Occipital lobe (tissue), 2 donors: ENCODE measurements around the gene ALDH1L1. TPM values are rescaled to one million over a fixed set of nuclear protein-coding genes. Genes with fewer than 3 reads are reported as not detected.

Experiments
- DNase-seq: peaks from one replicate; lab custom pipeline; 2025; lab: John Stamatoyannopoulos, UW
- total RNA-seq: library from RNA; depleted of rRNA; stranded (reverse); fragments of >200 nt; gene quantifications from one replicate; pipeline ENCODE4 v1.2.3, GENCODE V29; 2014

ALDH1L1 gene
- 2.7 TPM for total RNA-seq

GRCh38 chr3:126180477-126181397 is at the start of gene ALDH1L1:
TSS of gene ALDH1L1 (minus strand) at chr3:126180586. CDS start at chr3:126160979, 19,607 bp downstream.
- DNase-seq, result peak; percentile 72

GRCh38 chr3:126226374-126226773 is 46.0 kb upstream of the ALDH1L1 start:
- no peak for DNase-seq

- no peak for DNase-seq
These were observed 36.0 kb upstream of the ALDH1L1 start for GRCh38 chr3:126216416-126216815.

- DNase-seq, result no peak
These were observed 33.1 kb upstream of the ALDH1L1 start for GRCh38 chr3:126213379-126214028.

GRCh38 chr3:126212620-126213378 is 32.4 kb upstream of the ALDH1L1 start:
- DNase-seq, result no peak

- no peak for DNase-seq
These were observed 31.8 kb upstream of the ALDH1L1 start for GRCh38 chr3:126212250-126212619.

GRCh38 chr3:126211569-126211968 is 31.2 kb upstream of the ALDH1L1 start:
- DNase-seq, result no peak

GRCh38 chr3:126210606-126211005 is 30.2 kb upstream of the ALDH1L1 start:
- DNase-seq, result no peak

GRCh38 chr3:126209741-126210140 is 29.4 kb upstream of the ALDH1L1 start:
- no peak for DNase-seq

- no peak for DNase-seq
These were observed 28.3 kb upstream of the ALDH1L1 start for GRCh38 chr3:126208606-126209256.

- no peak for DNase-seq
These were observed 27.8 kb upstream of the ALDH1L1 start for GRCh38 chr3:126208182-126208581.

GRCh38 chr3:126207166-126207565 is 26.8 kb upstream of the ALDH1L1 start:
- DNase-seq, result no peak

- no peak for DNase-seq
These were observed 25.6 kb upstream of the ALDH1L1 start for GRCh38 chr3:126205717-126206655.

- DNase-seq, result no peak
These were observed 22.3 kb upstream of the ALDH1L1 start for GRCh38 chr3:126202680-126203079.

- no peak for DNase-seq
These were observed 21.9 kb upstream of the ALDH1L1 start for GRCh38 chr3:126202276-126202675.

- DNase-seq, result no peak
These were observed 20.8 kb upstream of the ALDH1L1 start for GRCh38 chr3:126201168-126201567.

- no peak for DNase-seq
These were observed 20.1 kb upstream of the ALDH1L1 start for GRCh38 chr3:126200534-126200933.

GRCh38 chr3:126199256-126199655 is 18.9 kb upstream of the ALDH1L1 start:
- no peak for DNase-seq

- DNase-seq, result peak; percentile 11
These were observed 17.6 kb upstream of the ALDH1L1 start for GRCh38 chr3:126197854-126198584.

GRCh38 chr3:126197343-126197742 is 17.0 kb upstream of the ALDH1L1 start:
- no peak for DNase-seq
